HEK293 (cell line): ENCODE results near the gene ZNF536.

Source experiments
- CTCF ChIA-PET: fragments of 350-600 bp; formaldehyde crosslinking; extraction: SDS; loops from one replicate; lab custom pipeline; 2021; ENCODE audit warnings: antibody characterized with exemption; lab: Yijun Ruan, JAX
- POLR2A ChIA-PET: fragments of 300-600 bp; formaldehyde crosslinking; extraction: SDS; loops from one replicate; lab custom pipeline; 2020; ENCODE audit warnings: antibody characterized with exemption, inconsistent platforms; lab: Yijun Ruan, JAX
- H3K27ac ChIP-seq: fragments of 200-500 bp; sonication (Bioruptor generic); 2 replicates; pipeline ENCODE4 v1.5.1; 2014; ENCODE audit warnings: low read depth, low read length, control low read depth, inconsistent platforms; ENCODE audit errors: extremely low read depth
- H3K36me3 ChIP-seq, 2 experiments: fragments of 200-500 bp in 1 of 2; sonication (Bioruptor generic) in 1 of 2; 1 replicate in 1 of 2; 2 replicates in 1 of 2; pipeline ENCODE4 v1.5.1; 2014 to 2017; ENCODE audit warnings: inconsistent platforms in 2 of 2, low read length in 2 of 2; ENCODE audit not compliant: control insufficient read depth in 2 of 2, insufficient read depth in 1 of 2
- H3K4me1 ChIP-seq: fragments of 200-500 bp; sonication (Bioruptor generic); 2 replicates; pipeline ENCODE4 v1.5.1; 2014; ENCODE audit warnings: mild to moderate bottlenecking, low read length, inconsistent platforms; ENCODE audit not compliant: control insufficient read depth, insufficient read depth
- H3K4me3 ChIP-seq: 2 replicates; pipeline ENCODE4 v1.5.1; 2011; ENCODE audit warnings: low read depth, mild to moderate bottlenecking, control low read depth, low read length, moderate library complexity
- H3K9me3 ChIP-seq: fragments of 200-500 bp; sonication (Bioruptor generic); 2 replicates; pipeline ENCODE4 v1.5.1; 2014; ENCODE audit warnings: low read depth, low read length, inconsistent platforms; ENCODE audit not compliant: control insufficient read depth, insufficient read depth
- GFI1B ChIP-seq: fragments of 450-650 bp; formaldehyde crosslinking; IDR thresholded peaks from 2 replicates; pipeline ENCODE4 v1.5.1; 2016; ENCODE audit warnings: missing biosample characterization, missing genetic modification characterization
- HOXC10 ChIP-seq: sonication (generic); formaldehyde crosslinking; IDR thresholded peaks from 2 replicates; pipeline ENCODE4 v1.8.1; 2023; ENCODE audit warnings: mild to moderate bottlenecking, missing genetic modification reagents
- SP7 ChIP-seq: fragments of 450-650 bp; formaldehyde crosslinking; IDR thresholded peaks from 2 replicates; pipeline ENCODE4 v1.5.1; 2016; ENCODE audit warnings: missing biosample characterization, missing genetic modification characterization
- ZFHX2 ChIP-seq: fragments of 450-650 bp; formaldehyde crosslinking; conservative IDR thresholded peaks from 2 replicates; pipeline ENCODE4 v1.5.1; 2016; ENCODE audit warnings: missing biosample characterization, missing genetic modification characterization
- ZFP69B ChIP-seq: fragments of 450-650 bp; formaldehyde crosslinking; IDR thresholded peaks from 2 replicates; pipeline ENCODE4 v1.5.1; 2016; ENCODE audit warnings: missing biosample characterization, missing genetic modification characterization
- ZNF426 ChIP-seq: fragments of 450-650 bp; formaldehyde crosslinking; IDR thresholded peaks from 2 replicates; pipeline ENCODE4 v1.5.1; 2017; ENCODE audit warnings: missing biosample characterization, missing genetic modification characterization, mild to moderate bottlenecking, inconsistent platforms, moderate library complexity
- ZNF449 ChIP-seq: fragments of 450-650 bp; formaldehyde crosslinking; IDR thresholded peaks from 2 replicates; pipeline ENCODE4 v1.5.1; 2017; ENCODE audit warnings: missing biosample characterization, mild to moderate bottlenecking, missing genetic modification characterization, moderate library complexity
- ZNF488 ChIP-seq: fragments of 450-650 bp; formaldehyde crosslinking; IDR thresholded peaks from 2 replicates; pipeline ENCODE4 v1.5.1; 2016; ENCODE audit warnings: missing biosample characterization, missing genetic modification characterization
- ZNF600 ChIP-seq: fragments of 450-650 bp; formaldehyde crosslinking; IDR thresholded peaks from 2 replicates; pipeline ENCODE4 v1.5.1; 2016; ENCODE audit warnings: missing biosample characterization, missing genetic modification characterization
- ZNF624 ChIP-seq: fragments of 450-650 bp; formaldehyde crosslinking; IDR thresholded peaks from 2 replicates; pipeline ENCODE4 v1.5.1; 2017; ENCODE audit warnings: missing biosample characterization, missing genetic modification characterization
- ZNF670 ChIP-seq: fragments of 450-650 bp; formaldehyde crosslinking; IDR thresholded peaks from 2 replicates; pipeline ENCODE4 v1.5.1; 2016; ENCODE audit warnings: missing biosample characterization, missing genetic modification characterization, low read depth
- ZNF701 ChIP-seq: fragments of 450-650 bp; formaldehyde crosslinking; IDR thresholded peaks from 2 replicates; pipeline ENCODE4 v1.5.1; 2016; ENCODE audit warnings: missing biosample characterization, missing genetic modification characterization
- ZNF792 ChIP-seq: fragments of 450-650 bp; formaldehyde crosslinking; IDR thresholded peaks from 2 replicates; pipeline ENCODE4 v1.5.1; 2016; ENCODE audit warnings: missing biosample characterization, missing genetic modification characterization
- ZSCAN16 ChIP-seq: fragments of 450-650 bp; formaldehyde crosslinking; IDR thresholded peaks from 2 replicates; pipeline ENCODE4 v1.5.1; 2016; ENCODE audit warnings: missing biosample characterization, missing genetic modification characterization
- ZSCAN23 ChIP-seq: fragments of 450-650 bp; formaldehyde crosslinking; IDR thresholded peaks from 2 replicates; pipeline ENCODE4 v1.5.1; 2016; ENCODE audit warnings: missing biosample characterization, missing genetic modification characterization
- TF ChIP-seq, protein P1 (sequence below): fragments of 450-650 bp; formaldehyde crosslinking; conservative IDR thresholded peaks from 2 replicates; pipeline ENCODE4 v1.5.1; 2016; ENCODE audit warnings: low read depth, missing biosample characterization, missing genetic modification characterization
- TF ChIP-seq, protein P2 (sequence below): fragments of 450-650 bp; formaldehyde crosslinking; IDR thresholded peaks from 2 replicates; pipeline ENCODE4 v1.5.1; 2016; ENCODE audit warnings: missing biosample characterization, missing genetic modification characterization
- TF ChIP-seq, protein P3 (sequence below): fragments of 450-650 bp; formaldehyde crosslinking; IDR thresholded peaks from 2 replicates; pipeline ENCODE4 v1.5.1; 2016; ENCODE audit warnings: missing biosample characterization, missing genetic modification characterization
- TF ChIP-seq, protein P4 (sequence below): fragments of 450-650 bp; formaldehyde crosslinking; IDR thresholded peaks from 2 replicates; pipeline ENCODE4 v1.5.1; 2016; ENCODE audit warnings: missing biosample characterization, missing genetic modification characterization

ZNF536 gene

DNA sequence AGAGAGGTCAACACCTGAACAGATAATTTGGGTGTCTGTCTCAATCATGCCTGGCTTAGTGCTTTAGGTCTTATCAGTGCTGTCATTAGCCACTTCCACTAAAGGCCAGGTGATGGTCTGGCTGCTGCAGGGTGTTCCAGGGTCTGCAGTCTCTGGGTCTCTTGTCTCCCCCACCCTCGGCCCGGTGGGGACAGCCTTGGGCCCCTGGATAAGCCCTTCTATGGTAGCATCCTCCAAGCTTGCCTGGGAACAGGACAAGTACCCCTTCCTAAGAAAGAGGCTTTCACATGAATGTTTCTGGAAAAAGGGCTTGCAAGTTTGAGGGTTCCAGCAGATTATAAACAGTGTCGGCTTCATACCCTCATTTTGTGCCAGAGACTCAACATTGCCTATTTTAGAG is 29.3 kb upstream of the ZNF536 start (continued):
- no peak for TF ChIP-seq ZNF488
- no peak for TF ChIP-seq HOXC10 (CRISPR knock-in tag)
- TF ChIP-seq, all 188 proteins: peak for 0

DNA sequence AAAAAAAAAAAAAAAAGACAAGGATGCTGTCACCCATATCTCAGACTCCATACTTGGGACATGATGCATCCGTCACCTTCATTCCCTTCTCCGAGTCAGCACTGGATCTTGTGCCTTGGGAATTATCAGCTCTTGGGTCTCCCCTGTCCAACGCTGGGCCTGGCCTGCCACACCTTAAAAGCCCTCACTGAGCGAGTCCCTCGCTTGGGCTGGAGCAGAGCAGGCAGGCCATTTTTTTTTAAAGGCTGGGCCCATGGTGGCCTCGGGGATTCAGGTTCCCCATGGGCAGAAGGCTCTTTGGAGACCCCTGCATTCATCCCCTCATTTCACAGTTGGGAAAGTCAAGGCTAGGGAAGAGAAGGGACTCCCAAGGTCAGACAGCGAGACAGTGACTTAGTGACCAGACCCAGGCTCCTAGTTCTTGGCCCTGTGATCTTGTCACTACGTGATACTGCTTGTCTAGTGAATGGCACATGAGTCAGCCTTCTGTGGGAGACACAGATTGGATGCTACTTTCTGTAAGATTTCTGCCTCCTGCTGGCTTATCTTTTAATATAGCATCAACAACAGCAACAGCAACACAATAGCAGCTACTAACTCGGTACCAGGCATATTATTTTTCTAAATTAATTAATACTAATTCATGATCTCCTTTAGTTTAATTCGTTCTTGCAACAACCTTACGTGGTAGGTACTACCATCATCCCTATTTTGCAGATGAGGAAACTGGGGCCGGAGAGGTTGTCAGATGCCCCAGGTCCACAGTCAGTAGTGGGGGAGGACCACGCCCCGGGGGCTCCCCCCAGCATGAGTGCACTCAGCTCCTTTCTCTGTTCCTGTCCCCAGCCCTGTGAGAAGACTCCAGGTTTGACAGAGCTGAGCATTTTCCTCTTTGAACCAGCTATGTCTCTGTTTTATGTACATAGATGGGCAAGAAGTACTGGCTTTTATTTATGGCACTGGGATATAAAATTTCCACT is 27.4 kb upstream of the ZNF536 start:
- ChIA-PET POLR2A (interaction anchor here (0.7 kb wide), 1 partner anchor 108 kb away, joined by 4 read pairs; no protein-coding TSS in a partner anchor), CTCF (interaction anchor here (0.6 to 1.2 kb wide), 5 partner anchors 12 to 613 kb away, joined by 3 to 4 read pairs (median 3); no protein-coding TSS in a partner anchor)
- H3K36me3 ChIP-seq: no peaks in the 10 kb centered on the region
- no peak overlapping the region for H3K4me3 ChIP-seq
- no peaks in the 10 kb centered on the region; the same call in 1 of the 2 replicates for H3K9me3 ChIP-seq
- peaks cover 29% of the 10 kb centered on the region for H3K4me1 ChIP-seq
- no peak overlapping the region for H3K27ac ChIP-seq
- no peak for TF ChIP-seq ZSCAN16 (tag by site-specific recombination)
- 0 out of 2 replicates have a peak, but pooled peaks have one; percentile 53 for TF ChIP-seq GFI1B (tag by site-specific recombination)
- no peak for TF ChIP-seq ZFHX2
- TF ChIP-seq ZNF600 (tag by site-specific recombination): peak; percentile 22; the same call in 1 of the 2 replicates
- TF ChIP-seq, protein P1, sequence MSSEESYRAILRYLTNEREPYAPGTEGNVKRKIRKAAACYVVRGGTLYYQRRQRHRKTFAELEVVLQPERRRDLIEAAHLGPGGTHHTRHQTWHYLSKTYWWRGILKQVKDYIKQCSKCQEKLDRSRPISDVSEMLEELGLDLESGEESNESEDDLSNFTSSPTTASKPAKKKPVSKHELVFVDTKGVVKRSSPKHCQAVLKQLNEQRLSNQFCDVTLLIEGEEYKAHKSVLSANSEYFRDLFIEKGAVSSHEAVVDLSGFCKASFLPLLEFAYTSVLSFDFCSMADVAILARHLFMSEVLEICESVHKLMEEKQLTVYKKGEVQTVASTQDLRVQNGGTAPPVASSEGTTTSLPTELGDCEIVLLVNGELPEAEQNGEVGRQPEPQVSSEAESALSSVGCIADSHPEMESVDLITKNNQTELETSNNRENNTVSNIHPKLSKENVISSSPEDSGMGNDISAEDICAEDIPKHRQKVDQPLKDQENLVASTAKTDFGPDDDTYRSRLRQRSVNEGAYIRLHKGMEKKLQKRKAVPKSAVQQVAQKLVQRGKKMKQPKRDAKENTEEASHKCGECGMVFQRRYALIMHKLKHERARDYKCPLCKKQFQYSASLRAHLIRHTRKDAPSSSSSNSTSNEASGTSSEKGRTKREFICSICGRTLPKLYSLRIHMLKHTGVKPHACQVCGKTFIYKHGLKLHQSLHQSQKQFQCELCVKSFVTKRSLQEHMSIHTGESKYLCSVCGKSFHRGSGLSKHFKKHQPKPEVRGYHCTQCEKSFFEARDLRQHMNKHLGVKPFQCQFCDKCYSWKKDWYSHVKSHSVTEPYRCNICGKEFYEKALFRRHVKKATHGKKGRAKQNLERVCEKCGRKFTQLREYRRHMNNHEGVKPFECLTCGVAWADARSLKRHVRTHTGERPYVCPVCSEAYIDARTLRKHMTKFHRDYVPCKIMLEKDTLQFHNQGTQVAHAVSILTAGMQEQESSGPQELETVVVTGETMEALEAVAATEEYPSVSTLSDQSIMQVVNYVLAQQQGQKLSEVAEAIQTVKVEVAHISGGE (tag by site-specific recombination): no peak
- TF ChIP-seq, protein P2, sequence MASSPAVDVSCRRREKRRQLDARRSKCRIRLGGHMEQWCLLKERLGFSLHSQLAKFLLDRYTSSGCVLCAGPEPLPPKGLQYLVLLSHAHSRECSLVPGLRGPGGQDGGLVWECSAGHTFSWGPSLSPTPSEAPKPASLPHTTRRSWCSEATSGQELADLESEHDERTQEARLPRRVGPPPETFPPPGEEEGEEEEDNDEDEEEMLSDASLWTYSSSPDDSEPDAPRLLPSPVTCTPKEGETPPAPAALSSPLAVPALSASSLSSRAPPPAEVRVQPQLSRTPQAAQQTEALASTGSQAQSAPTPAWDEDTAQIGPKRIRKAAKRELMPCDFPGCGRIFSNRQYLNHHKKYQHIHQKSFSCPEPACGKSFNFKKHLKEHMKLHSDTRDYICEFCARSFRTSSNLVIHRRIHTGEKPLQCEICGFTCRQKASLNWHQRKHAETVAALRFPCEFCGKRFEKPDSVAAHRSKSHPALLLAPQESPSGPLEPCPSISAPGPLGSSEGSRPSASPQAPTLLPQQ (tag by site-specific recombination): no peak
- no peak for TF ChIP-seq ZFP69B
- TF ChIP-seq ZNF449 (tag by site-specific recombination): 0 out of 2 replicates have a peak, but pooled peaks have one; percentile 16
- no peak for TF ChIP-seq ZNF426 (tag by site-specific recombination)
- no peak for TF ChIP-seq ZNF701 (tag by site-specific recombination)
- no peak for TF ChIP-seq ZNF792 (tag by site-specific recombination)
- no peak for TF ChIP-seq ZNF670 (tag by site-specific recombination)
- TF ChIP-seq SP7 (tag by site-specific recombination): no peak
- TF ChIP-seq ZSCAN23 (tag by site-specific recombination): no peak
- TF ChIP-seq, protein P3, sequence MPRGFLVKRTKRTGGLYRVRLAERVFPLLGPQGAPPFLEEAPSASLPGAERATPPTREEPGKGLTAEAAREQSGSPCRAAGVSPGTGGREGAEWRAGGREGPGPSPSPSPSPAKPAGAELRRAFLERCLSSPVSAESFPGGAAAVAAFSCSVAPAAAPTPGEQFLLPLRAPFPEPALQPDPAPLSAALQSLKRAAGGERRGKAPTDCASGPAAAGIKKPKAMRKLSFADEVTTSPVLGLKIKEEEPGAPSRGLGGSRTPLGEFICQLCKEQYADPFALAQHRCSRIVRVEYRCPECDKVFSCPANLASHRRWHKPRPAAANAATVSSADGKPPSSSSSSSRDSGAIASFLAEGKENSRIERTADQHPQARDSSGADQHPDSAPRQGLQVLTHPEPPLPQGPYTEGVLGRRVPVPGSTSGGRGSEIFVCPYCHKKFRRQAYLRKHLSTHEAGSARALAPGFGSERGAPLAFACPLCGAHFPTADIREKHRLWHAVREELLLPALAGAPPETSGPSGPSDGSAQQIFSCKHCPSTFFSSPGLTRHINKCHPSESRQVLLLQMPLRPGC (tag by site-specific recombination): no peak
- TF ChIP-seq, protein P4, sequence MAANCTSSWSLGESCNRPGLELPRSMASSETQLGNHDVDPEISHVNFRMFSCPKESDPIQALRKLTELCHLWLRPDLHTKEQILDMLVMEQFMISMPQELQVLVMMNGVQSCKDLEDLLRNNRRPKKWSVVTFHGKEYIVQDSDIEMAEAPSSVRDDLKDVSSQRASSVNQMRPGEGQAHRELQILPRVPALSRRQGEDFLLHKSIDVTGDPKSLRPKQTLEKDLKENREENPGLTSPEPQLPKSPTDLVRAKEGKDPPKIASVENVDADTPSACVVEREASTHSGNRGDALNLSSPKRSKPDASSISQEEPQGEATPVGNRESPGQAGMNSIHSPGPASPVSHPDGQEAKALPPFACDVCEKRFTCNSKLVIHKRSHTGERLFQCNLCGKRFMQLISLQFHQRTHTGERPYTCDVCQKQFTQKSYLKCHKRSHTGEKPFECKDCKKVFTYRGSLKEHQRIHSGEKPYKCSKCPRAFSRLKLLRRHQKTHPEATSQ (tag by site-specific recombination): no peak
- no peak for TF ChIP-seq ZNF624 (tag by site-specific recombination)
